ENCODE data around the gene RCAN3.

Gene RCAN3

GRCh38 chr1:24463776-24464735, 38.6 kb upstream of the RCAN3 start:
- H3K4me3 ChIP-seq (replicated peaks in 1 of 2; ENCODE audit: low read depth in 2 of 2, low read length in 2 of 2), result no peak overlapping the region
- no peak for TF ChIP-seq CTCF (IDR thresholded peaks at IDR 0.05; ENCODE audit: low read depth, low read length)
- no peak for DNase-seq (ENCODE audit: low read depth in 2 of 2)

DNA sequence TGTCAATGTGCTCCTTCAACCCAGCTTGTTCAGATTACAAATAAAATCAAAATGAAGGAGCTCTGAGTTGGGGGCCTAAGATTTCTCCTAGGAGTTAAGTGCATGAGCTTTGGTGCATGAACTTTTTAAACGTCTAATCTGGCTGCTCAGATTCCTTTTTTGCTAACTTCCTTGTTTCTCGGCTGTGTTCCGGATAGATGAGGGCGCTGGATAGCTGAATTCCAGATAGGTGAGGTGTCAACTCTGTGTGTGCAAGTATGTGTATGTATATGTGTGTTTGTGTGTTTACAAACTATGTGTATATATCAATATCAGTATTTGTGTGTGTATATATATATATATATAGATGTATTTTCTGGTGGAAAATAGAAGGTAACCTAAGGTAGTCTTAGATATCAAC, 37.5 kb upstream of the RCAN3 start:
- TF ChIP-seq CTCF (IDR thresholded peaks at IDR 0.05; ENCODE audit: low read depth, low read length), result no peak
- H3K4me3 ChIP-seq (replicated peaks in 1 of 2; ENCODE audit: low read depth in 2 of 2, low read length in 2 of 2), result no peak overlapping the region
- DNase-seq (ENCODE audit: low read depth in 2 of 2), result no peak

DNA sequence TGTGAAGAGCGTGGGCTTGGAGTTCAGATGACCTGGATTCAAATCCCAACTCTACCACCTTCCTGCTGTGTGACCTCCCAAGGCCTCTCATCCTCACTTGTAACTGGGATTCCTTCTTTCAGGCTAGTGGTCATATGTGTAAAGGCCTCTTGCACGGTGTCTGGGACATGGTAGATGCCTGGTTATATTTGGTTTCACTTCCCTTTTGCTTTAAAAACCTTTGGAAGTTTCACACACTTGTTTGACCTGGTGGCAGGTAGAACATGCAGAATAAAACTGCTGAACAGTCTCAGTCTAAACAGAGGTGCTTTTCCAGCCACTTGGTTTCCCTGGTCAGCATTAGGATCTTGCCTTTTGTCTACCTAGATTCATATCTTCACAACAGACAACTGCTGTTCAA, 37.0 kb upstream of the RCAN3 start:
- no peak overlapping the region for H3K4me3 ChIP-seq (replicated peaks in 1 of 2; ENCODE audit: low read depth in 2 of 2, low read length in 2 of 2)
- DNase-seq (ENCODE audit: low read depth in 2 of 2), result no peak
- no peak for TF ChIP-seq CTCF (IDR thresholded peaks at IDR 0.05; ENCODE audit: low read depth, low read length)

DNA sequence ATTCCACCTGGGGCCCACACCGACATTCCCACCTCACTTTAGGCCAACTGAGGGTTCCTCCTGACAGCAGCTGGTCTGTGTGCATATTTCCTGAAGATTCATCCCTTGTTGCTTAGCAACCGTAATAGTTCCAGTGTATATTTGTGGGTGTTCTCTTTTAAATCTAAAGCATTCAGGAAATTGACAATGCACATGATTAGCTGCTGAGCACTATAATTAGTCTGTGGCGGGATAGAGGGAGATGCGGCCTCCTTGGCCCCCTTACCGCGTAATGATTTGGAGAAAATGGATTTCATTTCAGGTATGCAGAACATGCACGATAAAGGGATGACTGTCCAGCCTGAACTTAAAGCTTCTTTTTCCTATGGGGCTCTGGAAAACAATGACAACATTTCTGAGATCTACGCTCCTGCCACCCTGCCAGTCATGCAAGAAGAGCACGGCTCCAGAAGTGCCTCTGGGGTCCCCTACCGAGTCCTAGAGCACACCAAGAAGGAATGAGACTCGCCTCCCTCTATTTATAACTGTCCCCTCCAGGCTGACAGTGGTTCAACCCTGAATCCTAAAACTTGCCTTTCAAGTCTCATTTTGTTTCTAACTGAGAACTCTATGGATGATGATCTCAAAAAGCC, 33.8 kb upstream of the RCAN3 start:
- no peak overlapping the region for H3K4me3 ChIP-seq (replicated peaks in 1 of 2; ENCODE audit: low read depth in 2 of 2, low read length in 2 of 2)
- no peak for DNase-seq (ENCODE audit: low read depth in 2 of 2)
- no peak for TF ChIP-seq CTCF (IDR thresholded peaks at IDR 0.05; ENCODE audit: low read depth, low read length)

- no peak for TF ChIP-seq CTCF (IDR thresholded peaks at IDR 0.05; ENCODE audit: low read depth, low read length)
- no peak overlapping the region for H3K4me3 ChIP-seq (replicated peaks in 1 of 2; ENCODE audit: low read depth in 2 of 2, low read length in 2 of 2)
- DNase-seq (ENCODE audit: low read depth in 2 of 2), result no peak
These were observed 32.0 kb upstream of the RCAN3 start for GRCh38 chr1:24470592-24470991.

GRCh38 chr1:24472527-24473251, 29.9 kb upstream of the RCAN3 start:
- no peak for TF ChIP-seq CTCF (IDR thresholded peaks at IDR 0.05; ENCODE audit: low read depth, low read length)
- DNase-seq (ENCODE audit: low read depth in 2 of 2), result peak in 1 of 2 donors; percentile 15
- H3K4me3 ChIP-seq (replicated peaks in 1 of 2; ENCODE audit: low read depth in 2 of 2, low read length in 2 of 2), result no peak overlapping the region

All from cardiac fibroblast (primary cell).